Activated naive CD8-positive, alpha-beta T cell treated with anti-CD3 and anti-CD28 coated beads, Interleukin-2, amount 50 U/mL, for 16 hours (primary cell): Measurements from ENCODE around the gene ELOVL3.
"Not testable (repeated sequence)": the region's sequence is repeated elsewhere in the genome, so short reads cannot be mapped to it uniquely, and the experiment has no call there.

Experiments used
- DNase-seq: peaks from one replicate; pipeline ENCODE4 v3.0.0-alpha.2; 2020; ENCODE audit warnings: low read depth, low spot score

The ELOVL3 gene

GRCh38 chr10:102252508-102252907 lies 26.4 kb downstream of the ELOVL3 start:
- DNase-seq = not testable (repeated sequence)

GRCh38 chr10:102254426-102254825 lies 28.3 kb downstream of the ELOVL3 start:
- no peak for DNase-seq

DNA sequence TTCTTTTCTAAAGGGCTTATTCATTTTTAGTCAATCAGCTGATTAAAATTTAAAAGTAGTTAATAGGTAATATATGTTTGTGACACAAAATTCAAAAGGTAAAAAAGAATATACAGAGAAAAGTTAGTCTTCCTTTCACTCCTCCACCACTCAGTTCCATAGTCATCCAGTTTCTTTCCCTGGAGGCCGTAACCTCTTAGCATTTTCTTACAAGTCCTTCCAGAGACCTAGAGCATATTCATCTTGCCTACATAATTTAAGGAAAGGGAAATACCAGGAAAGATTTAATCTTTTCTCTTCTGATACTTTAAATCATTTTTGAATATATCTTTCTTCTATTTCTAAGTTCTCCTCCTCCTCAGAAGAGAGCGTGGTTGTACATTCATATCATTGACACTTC lies 29.3 kb downstream of the ELOVL3 start:
- no peak for DNase-seq

DNA sequence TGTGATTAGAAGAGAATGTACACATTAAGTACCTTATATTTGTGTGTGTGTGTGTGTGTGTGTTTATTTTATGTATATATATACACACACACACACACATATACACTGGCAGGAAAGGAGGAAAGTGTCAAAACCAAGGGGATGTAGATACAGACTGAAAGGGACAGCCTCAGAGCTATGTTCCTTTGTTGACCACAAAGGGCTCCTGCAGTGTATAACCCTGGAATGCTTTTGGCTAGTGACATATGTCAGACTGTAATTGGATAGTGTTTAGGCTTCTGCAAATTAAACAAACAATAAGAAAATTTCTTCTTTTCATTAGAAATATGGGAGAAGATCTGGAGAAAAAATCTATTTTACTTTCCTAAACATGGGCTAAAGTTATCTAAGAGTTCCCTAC lies 35.1 kb downstream of the ELOVL3 start:
- DNase-seq = no peak

- no peak for DNase-seq
Observed at GRCh38 chr10:102261842-102262241, 35.7 kb downstream of the ELOVL3 start.

DNA sequence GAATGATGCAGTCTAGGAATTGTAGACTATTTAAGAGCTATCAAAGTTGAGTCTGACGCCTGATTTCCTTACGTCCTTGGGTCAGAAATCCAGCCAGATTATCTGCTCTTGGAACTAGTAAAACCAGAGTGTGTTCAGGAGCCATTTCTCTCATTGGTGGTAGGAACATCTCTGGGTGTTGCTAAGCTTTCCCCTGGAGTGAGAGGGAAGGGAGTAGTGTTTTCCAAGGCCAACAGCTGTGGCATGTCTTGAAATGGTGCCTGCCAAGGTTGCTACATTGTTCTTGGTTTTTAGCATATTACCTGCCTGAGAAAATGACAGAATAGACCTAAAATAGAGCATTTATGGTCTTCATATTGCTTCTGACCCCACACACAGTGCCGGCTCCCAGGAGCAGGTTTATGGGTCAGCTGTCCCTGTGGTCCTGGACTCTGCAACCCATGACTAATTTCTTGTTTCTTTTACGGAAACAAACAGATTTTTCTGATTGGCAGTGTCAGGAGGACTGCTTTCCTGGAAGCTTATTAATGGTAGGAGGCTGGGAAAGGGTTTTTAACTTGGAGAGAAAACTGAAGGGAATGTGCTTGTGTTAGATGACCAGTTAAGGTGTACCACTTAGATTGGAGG lies 36.8 kb downstream of the ELOVL3 start:
- DNase-seq = no peak

- DNase-seq = no peak
Observed at GRCh38 chr10:102264371-102264770, 38.3 kb downstream of the ELOVL3 start.

GRCh38 chr10:102266670-102267069 lies 40.6 kb downstream of the ELOVL3 start:
- no peak for DNase-seq

DNA sequence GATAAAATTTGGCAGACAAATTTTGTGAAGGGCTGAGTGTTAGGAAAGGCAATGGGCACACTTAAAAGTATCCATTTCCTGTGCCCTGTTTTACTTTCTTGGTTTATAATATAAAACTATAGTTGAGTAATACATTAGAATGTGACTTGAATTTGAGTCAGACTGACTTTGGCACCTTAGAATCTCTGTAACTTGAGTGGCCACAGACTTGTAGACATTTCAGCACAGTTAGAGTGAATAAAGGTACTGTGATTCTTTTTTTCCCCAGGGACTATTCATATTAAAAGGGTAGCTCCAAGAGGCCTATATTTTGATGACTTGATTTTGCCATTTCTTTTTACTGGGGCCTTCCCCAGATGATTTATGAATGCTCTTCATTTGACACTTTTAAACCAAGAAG lies 41.6 kb downstream of the ELOVL3 start:
- DNase-seq = no peak

GRCh38 chr10:102268375-102268888 lies 42.3 kb downstream of the ELOVL3 start:
- no peak for DNase-seq

- no peak for DNase-seq
Observed at GRCh38 chr10:102269017-102269416, 42.9 kb downstream of the ELOVL3 start.

- DNase-seq = no peak
Observed at GRCh38 chr10:102274062-102274461, 48.0 kb downstream of the ELOVL3 start.

GRCh38 chr10:102275343-102275742 lies 49.2 kb downstream of the ELOVL3 start:
- DNase-seq = no peak

DNA sequence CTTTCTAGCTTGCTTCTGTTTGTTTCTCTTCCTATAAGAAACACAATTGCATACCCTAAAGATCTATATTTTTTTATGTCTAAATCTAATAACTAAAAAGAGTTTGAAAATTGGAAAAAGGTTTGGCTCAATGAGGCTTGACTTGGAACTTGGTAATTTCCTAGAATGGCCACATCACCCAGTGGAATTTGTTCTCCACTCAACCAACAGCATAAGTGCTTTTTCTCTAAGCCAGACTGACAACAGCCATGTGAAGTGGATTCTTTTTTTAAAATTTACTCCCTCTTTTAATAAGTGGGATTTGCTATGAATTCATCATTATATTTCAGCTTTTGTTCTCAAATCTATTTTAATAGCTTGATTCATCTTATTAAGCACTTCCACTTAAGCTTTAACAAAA lies 53.0 kb downstream of the ELOVL3 start:
- no peak for DNase-seq
